HG02870 (cell line): ENCODE measurements around the gene MACROD2.

Experiments
- ATAC-seq: cut with Tn5 transposase; IDR thresholded peaks from one replicate; pipeline ENCODE4 v1.9.1; 2021; ENCODE audit warnings: mild to moderate bottlenecking, moderate library complexity; ENCODE audit not compliant: unreplicated experiment

The MACROD2 gene

GRCh38 chr20:15726416-15726815, 1731.1 kb downstream of the MACROD2 start:
- ATAC-seq: no peak

DNA sequence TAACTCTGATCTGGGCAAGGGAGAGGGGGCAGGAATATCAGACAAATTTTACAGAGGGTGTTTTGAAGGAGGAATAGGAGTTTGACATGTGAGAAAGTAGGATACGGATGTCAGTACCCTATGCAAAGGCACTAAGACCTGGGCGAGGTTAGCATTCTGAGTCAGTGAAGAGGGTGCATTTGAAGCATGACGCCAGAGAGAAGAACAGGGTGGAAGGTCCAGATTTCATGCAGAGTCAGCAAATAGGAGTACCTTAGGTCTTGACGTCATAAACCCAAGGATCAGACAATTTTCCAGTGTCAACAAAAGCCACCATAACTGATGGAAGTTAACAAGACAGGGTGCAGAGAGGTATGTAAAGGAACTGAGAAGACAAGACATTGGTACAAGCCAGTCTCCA, 1738.7 kb downstream of the MACROD2 start:
- ATAC-seq: no peak

DNA sequence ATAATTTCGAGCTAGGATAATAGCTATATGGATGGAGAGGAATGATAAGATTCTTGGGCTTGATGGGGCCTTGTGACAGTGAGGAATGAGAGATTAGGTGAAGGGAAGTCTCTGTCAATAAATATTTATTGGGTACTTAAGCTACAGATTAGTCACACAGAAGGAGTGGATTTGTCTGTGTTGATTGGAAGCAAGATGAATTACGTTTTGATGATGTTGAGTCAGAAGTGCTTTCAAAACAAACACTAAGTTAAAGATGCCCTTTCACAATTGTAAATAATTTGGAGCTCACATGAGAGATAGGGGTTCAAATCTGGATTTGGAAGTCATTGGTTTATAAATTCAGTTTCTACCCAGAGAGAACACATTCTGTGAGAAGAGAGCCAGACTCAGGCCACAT, 1743.7 kb downstream of the MACROD2 start:
- ATAC-seq: no peak

DNA sequence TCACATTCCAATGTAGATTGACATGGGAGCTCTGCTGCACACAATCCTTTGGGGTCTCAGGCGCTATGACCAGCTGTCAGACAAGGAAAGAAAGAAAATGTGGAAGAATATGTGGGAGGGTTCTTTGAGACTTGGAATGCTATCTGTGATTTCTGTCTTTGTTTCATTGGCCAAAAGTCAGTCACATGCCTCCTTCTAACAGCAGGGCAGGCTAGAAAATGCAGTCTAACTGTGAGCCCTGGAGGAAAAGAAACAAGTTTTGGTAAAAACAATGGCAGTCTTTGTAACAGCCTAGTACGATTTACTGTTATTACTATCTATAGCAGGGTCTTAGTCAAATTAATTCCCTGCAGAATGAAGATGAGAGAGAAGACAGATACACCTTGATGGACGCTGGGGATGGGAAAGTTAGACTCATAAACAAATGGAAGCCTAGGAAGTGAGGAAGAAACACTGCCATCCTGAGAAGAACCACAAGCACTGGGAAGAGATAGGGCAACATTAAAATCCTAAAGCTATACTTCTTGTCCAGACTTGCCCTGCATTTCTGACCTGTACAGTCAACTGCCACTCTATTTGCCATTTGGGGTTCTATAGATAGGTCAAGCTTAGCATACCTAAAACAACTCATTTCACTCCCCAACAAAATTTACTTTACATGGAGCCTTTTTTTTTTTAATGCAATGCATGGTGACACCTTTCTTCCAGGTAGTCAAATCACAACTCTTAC, 1744.9 kb downstream of the MACROD2 start:
- ATAC-seq: no peak

- ATAC-seq: no peak
These were observed 1746.8 kb downstream of the MACROD2 start for GRCh38 chr20:15742087-15742486.

GRCh38 chr20:15742627-15743026, 1747.3 kb downstream of the MACROD2 start:
- ATAC-seq: no peak

DNA sequence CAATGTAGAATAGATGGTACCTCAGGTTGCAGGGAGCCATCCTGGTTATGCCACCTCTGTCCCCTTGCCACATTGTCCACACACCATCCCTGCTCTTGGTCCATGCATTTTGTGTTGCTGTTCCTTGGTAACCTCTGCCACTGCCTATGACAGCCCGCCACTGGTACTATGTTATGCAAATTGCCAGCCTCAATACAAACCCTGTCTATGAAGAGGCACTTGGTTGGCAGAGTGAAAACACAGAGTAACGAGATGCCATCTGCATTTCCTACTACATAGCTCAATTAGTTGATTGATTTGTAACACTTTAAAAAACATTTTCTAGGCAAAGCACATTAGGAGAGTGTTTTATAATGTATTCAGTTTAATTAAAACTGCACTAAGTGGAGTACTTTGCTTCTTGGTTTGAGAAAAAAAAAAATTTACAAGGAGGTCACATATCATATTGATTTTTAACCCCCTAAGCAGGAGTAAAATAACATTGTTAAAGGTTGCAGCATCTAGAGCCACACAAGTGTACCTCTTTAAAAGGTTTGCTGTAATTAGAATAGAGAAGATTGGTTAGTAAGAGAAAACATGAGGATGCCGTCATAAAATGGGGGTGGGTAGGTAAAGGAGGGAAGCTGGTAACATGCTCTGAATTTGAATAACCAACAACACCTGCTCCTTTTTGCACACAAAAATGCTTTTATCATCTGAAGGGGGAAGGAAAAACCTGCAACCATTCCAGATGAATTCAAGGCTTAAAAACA, 1760.9 kb downstream of the MACROD2 start:
- ATAC-seq: no peak

GRCh38 chr20:15756754-15757115, 1761.4 kb downstream of the MACROD2 start:
- ATAC-seq: no peak

- ATAC-seq: no peak
These were observed 1764.3 kb downstream of the MACROD2 start for GRCh38 chr20:15759594-15759993.

DNA sequence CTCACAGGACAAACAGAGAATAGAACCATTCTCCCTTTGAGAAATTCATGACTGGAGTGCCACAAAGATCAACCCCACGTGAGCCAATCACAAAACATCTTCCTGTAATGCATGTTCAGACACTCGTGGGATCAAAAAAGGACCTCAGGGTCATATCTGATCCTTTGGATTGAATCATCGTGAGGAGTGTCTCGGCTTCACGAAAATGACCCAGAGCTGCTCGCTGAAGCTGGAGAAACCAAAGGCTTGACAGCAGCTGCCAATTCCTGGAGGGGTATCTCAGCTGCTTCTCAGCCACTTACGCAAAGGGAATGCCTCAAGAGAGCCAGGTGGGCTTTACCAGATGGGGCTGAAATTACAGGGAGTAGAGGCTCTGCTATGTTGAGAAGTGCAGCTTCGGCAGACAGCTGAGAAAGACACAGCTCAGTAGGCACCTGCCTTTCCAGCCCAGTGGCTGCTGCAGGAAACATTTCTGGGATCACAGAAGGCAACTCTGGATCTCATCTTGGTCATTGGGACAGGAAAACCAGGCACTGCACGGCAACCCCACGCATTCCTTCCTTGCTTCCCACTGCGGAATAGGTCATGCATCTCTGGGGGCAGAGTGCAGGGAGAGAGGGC, 1764.8 kb downstream of the MACROD2 start:
- no peak for ATAC-seq

GRCh38 chr20:15763366-15763765, 1768.0 kb downstream of the MACROD2 start:
- ATAC-seq: no peak

DNA sequence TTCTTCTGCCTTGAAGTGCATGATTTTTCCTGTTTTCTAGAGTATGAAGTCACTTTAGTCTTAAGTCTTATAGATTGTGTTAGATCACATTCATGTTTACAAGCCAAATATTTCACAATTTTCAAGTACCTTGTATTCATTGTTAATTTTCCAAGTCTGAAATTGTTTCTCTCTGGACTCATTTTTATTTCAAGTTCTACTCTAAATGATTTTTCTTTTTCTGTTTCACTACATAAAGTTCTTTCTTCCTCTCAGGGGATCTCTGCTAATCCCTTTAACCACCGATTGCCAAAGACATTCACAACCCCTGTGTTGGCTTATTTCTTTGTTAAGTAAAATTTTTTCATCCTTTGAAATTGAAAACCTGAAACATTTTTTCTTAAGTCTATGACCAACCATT, 1772.3 kb downstream of the MACROD2 start:
- no peak for ATAC-seq

DNA sequence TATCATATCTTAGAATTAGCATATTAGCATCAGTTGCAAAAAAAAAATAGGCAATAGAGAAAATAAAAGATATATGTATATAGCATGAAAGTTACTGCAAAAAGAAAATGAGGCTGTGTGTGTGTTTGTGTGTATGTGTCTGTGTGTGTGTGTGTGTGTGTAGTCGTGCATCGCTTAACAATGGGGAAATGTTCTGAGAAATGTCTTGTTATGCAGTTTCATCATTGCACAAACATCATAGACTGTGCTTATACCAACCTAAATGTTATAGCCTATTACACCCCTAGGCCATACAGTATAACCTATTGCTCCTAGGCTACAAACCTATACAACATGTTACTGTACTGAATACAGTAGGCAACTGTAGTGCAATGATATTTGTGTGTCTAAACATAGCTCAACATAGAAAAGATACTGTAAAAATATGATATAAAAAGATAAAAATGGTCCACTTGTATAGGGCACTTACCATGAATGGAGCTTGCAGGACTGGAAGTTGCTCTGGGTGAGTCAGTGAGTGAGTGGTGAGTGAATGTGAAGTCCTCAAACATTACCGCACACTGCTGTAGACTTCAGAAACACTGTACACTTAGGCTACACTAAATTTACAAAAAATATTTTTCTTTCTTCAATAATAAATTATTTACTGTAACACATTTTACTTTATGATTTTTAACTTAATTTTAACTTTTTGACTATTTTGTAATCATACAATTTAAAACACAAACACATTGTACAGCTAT, 1772.9 kb downstream of the MACROD2 start:
- no peak for ATAC-seq

GRCh38 chr20:15772826-15773225, 1777.5 kb downstream of the MACROD2 start:
- ATAC-seq: no peak

GRCh38 chr20:15774926-15775325, 1779.6 kb downstream of the MACROD2 start:
- no peak for ATAC-seq

DNA sequence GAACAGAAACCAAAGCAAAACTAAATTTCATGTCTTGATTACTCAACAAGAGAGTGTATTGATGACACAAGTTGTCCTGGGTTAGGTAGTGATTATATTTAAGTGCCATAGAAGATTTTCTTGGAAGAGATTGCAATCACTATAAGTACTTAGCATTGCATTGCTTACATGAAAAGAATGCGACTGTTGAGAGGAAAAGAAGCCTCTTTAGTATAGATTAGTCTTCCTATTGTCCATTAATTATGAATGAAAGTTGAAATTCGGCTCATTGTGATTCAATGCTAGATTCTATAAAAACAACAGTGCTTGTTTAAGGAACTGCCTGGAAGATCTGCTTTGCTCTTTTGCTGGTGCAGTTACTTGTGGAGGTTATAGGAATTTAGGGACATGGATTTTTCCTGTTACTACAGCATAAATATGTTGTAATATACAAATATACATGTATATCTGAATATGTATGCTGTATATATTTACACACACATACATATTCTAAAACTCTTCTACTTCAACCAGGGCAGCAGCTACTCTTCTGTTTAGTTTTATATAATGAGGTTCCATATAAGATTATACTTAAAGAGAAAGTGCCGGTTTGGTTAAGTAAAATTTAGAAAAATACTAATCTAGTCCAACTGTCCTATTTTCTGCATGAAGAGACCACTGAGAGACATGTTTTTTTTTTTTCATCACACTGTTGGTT, 1781.6 kb downstream of the MACROD2 start:
- ATAC-seq: no peak

GRCh38 chr20:15784020-15784419, 1788.7 kb downstream of the MACROD2 start:
- no peak for ATAC-seq

- ATAC-seq: no peak
These were observed 1793.8 kb downstream of the MACROD2 start for GRCh38 chr20:15789079-15789478.

- ATAC-seq: no peak
These were observed 1797.5 kb downstream of the MACROD2 start for GRCh38 chr20:15792855-15793254.

GRCh38 chr20:15794409-15794808, 1799.1 kb downstream of the MACROD2 start:
- ATAC-seq: no peak
